Brain microvascular endothelial cell (primary cell): ENCODE measurements around the gene ARMC7.
"Not testable (repeated sequence)": the region's sequence is repeated elsewhere in the genome, so short reads cannot be mapped to it uniquely, and the experiment has no call there.

Experiments used
- DNase-seq: peaks from one replicate; pipeline ENCODE4 v3.0.0-alpha.2; 2020
- H3K27ac ChIP-seq: fragments of 250-450 bp; sonication (Bioruptor Pico); 2 replicates; pipeline ENCODE4 v1.5.1; 2020; ENCODE audit warnings: mild to moderate bottlenecking, moderate library complexity
- H3K27me3 ChIP-seq: fragments of 250-450 bp; sonication (Bioruptor Pico); replicated peaks from 2 replicates; pipeline ENCODE4 v1.5.1; 2020; ENCODE audit warnings: mild to moderate bottlenecking
- H3K36me3 ChIP-seq: fragments of 250-450 bp; sonication (Bioruptor Pico); replicated peaks from 2 replicates; pipeline ENCODE4 v1.5.1; 2020; ENCODE audit warnings: mild to moderate bottlenecking
- H3K4me3 ChIP-seq: 2 replicates; pipeline ENCODE4 v1.5.1; 2011; ENCODE audit warnings: low read depth, mild to moderate bottlenecking, control low read depth, low read length, moderate library complexity
- in situ Hi-C: cut with HindIII; loops from 2 replicates; pipeline ENCODE4 v1.10.0; 2017; ENCODE audit warnings: low sequenced_read_pairs, low pct_ligation_motif_present
- TF ChIP-seq, protein P1 (sequence below): IDR thresholded peaks from 2 replicates; pipeline ENCODE4 v1.5.1; 2011; ENCODE audit warnings: low read depth, mild to moderate bottlenecking, moderate library complexity, low read length, control low read depth, inconsistent platforms; ENCODE audit errors: missing control alignments

Gene ARMC7

DNA sequence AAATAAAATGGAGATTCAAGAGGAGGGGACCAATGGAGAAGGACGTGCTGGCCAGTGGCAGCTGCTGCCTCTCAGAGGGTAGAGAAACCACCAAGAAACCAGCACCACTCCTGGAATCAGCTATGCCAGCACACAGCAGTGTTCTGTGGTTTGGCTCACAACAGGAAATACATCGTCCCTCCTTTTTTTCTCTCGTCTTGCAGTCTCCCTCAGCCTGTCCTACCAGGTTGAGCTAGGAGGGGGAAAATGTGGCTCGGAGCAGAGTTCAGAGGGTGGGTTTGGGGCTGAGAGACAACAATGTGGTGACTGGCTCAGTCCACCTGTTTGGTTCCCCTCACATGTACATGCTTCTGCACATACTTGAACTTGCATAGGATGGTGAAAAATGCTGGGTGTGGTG lies 41.9 kb upstream of the ARMC7 start:
- DNase-seq, result no peak
- Histone ChIP-seq H3K27me3 (no peaks in the 10 kb centered on the region), H3K4me3 (no peak overlapping the region), H3K36me3 (peaks cover 18% of the 10 kb centered on the region), H3K27ac (no peak overlapping the region)
- in situ Hi-C loops, result no loop called here
- TF ChIP-seq, protein P1, sequence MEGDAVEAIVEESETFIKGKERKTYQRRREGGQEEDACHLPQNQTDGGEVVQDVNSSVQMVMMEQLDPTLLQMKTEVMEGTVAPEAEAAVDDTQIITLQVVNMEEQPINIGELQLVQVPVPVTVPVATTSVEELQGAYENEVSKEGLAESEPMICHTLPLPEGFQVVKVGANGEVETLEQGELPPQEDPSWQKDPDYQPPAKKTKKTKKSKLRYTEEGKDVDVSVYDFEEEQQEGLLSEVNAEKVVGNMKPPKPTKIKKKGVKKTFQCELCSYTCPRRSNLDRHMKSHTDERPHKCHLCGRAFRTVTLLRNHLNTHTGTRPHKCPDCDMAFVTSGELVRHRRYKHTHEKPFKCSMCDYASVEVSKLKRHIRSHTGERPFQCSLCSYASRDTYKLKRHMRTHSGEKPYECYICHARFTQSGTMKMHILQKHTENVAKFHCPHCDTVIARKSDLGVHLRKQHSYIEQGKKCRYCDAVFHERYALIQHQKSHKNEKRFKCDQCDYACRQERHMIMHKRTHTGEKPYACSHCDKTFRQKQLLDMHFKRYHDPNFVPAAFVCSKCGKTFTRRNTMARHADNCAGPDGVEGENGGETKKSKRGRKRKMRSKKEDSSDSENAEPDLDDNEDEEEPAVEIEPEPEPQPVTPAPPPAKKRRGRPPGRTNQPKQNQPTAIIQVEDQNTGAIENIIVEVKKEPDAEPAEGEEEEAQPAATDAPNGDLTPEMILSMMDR, result no peak

DNA sequence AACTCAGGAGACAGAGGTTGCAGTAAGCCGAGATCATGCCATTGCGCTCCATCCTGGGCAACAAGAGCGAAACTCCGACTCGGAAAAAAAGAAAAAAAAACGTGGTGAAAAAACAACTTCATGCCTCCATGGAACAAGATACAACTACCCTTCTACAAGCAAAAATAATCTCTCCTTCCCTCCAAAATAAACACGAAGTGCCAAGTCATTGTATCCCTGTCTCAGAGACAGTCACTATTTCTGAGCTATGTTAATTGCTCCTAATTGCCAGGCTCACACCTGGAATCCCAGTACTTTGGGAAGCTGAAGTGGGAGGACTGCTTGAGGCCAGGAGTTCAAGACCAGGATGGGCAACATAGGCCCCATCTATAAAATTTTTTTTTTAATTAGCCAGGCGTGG lies 41.0 kb upstream of the ARMC7 start:
- H3K4me3 ChIP-seq, result no peak overlapping the region
- H3K27me3 ChIP-seq, result no peaks in the 10 kb centered on the region
- in situ Hi-C loops, result no loop called here
- DNase-seq, result no peak
- peaks cover 9% of the 10 kb centered on the region for H3K36me3 ChIP-seq
- TF ChIP-seq, protein P1, result no peak
- no peak overlapping the region for H3K27ac ChIP-seq

DNA sequence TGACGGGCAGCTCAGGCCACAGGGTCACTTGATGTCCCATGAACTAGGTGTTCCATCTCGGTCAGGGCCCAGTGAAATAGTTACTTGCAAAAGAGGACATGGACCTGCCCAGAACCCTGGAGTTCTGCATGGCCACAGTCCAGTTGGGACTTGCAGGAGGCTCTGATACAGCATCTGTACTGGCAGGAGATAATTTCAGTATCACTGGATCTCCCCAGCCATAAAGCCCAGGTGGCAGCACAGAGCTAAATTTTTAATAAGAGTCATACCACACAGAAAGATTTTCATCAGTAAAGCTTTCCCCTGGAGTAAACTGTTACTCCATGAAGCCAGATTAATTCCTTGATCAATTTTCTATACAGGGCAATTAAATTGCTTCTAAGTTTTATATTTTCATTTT lies 40.0 kb upstream of the ARMC7 start:
- Histone ChIP-seq H3K27me3 (no peaks in the 10 kb centered on the region), H3K4me3 (no peak overlapping the region), H3K36me3 (no peaks in the 10 kb centered on the region), H3K27ac (no peak overlapping the region)
- TF ChIP-seq, protein P1, result peak; percentile 65
- no peak for DNase-seq
- in situ Hi-C loops, result no loop called here

DNA sequence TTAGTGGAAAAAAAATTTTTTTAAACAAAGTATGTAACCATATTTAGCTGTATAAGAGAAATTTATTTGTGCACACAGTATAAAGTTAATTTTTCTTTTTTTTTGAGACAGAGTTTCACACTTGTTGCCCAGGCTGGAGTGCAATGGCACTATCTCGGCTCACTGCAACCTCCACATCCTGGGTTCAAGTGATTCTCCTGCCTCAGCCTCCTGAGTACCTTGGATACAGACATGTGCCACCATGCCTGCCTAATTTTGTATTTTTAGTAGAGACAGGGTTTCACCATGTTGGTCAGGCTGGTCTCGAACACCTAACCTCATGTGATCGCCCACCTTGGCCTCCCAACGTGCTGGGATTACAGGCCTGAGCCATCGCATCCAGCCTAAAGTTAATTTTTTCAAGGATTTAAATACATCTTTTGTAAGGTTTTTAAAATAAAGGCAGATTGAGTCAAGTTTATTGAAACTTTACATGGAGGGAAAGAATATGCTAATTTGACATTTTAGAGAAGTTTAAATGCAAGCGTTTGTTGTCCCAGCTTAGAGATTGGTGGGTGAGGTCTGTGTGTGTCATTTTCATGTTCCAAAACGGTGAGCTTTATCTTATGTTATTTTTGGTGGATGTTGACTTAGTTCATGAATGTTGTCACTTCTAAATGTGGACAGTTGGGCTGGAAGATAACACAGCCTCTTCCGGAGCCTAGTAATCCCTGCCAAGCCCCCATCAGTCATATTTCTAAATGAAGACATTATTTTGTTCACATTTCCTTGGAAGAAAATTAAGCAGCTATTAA lies 38.1 kb upstream of the ARMC7 start:
- DNase-seq, H3K27ac ChIP-seq, H3K4me3 ChIP-seq, in situ Hi-C loops, H3K27me3 ChIP-seq, H3K36me3 ChIP-seq: not testable (repeated sequence)

DNA sequence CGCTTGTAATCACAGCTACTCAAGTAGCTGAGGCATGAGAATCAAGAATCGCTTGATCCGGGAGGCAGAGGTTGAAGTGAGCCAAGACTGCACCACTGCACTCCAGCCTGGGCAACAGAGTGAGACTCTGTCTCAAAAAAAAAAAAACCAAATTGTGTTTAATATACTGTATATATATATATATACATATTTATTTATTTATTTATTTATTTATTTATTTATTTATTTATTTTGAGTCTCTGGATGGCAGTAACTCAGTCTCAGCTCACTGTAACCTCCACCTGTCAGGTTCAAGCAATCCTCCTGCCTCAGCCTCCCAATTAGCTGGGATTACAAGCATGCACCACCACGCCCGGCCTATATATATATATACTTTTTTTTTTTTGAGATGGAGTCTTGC lies 36.9 kb upstream of the ARMC7 start:
- DNase-seq, H3K36me3 ChIP-seq, in situ Hi-C loops, H3K4me3 ChIP-seq, H3K27me3 ChIP-seq, H3K27ac ChIP-seq: not testable (repeated sequence)

DNA sequence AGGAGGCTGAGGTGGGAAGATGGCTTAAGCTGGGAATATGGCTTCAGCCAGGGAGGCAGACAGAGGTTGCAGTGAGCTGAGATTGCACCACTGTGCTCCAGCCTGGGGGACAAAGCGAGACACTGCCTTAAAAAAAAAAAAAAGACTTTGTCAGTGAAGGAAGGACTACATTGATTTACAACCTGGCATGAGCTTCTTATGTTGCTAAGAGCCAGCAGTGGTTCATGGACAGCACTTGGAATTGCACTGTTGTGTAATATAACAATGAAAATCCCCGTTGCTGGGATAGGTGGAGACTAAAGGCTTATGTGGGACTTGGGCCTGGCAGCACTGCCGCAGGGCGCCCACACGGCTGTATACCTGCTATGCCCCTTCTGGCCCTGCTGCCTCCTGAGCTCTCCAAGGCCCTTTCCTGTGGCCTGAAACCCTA lies 36.1 kb upstream of the ARMC7 start:
- Histone ChIP-seq H3K36me3 (no peaks in the 10 kb centered on the region), H3K27me3 (no peaks in the 10 kb centered on the region), H3K27ac (no peak overlapping the region), H3K4me3 (no peak overlapping the region)
- DNase-seq, result no peak
- TF ChIP-seq, protein P1, result no peak
- in situ Hi-C loops, result no loop called here

DNA sequence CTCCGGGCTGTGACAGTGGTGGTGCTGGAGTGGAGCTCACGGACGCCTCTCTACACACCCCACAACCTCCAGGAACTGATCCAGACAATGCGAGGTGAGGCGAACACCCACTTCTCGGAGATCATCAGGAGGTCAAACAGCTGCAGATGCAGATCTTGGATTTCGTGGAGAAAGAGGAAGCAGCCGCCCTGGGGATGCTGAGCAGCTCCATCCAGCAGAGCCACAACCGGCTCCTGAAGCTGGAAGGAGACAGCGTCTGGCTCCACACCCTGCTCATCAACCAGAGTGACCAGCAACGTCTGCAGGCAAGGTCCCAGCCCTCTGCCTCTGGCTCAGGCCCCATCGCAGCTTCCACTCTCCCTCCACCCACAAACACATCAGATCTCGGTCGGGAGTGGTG lies 35.2 kb upstream of the ARMC7 start:
- H3K36me3 ChIP-seq, result no peaks in the 10 kb centered on the region
- DNase-seq, result no peak
- in situ Hi-C loops, result no loop called here
- H3K27ac ChIP-seq, result no peak overlapping the region
- no peaks in the 10 kb centered on the region for H3K27me3 ChIP-seq
- TF ChIP-seq, protein P1, result no peak
- no peak overlapping the region for H3K4me3 ChIP-seq
